Activated B cell treated with CpG ODN at 0.5 μM for 24 hours (primary cell): ENCODE results near the gene SAMSN1. TPM values are rescaled to one million over a fixed set of nuclear protein-coding genes. Genes with fewer than 3 reads are reported as not detected.
"Not testable (repeated sequence)": the region's sequence is repeated elsewhere in the genome, so short reads cannot be mapped to it uniquely, and the experiment has no call there.

Experiments used
- ATAC-seq: fragments of 200-7000 bp; cut with Tn5 transposase; one replicate; pipeline ENCODE4 v1.10.0; 2021; ENCODE audit warnings: low read depth, mild to moderate bottlenecking, moderate library complexity
- CTCF ChIA-PET: fragments of 350-600 bp; sonication (Branson Sonifier 250); formaldehyde crosslinking; loops from one replicate; lab custom pipeline; 2021; ENCODE audit warnings: antibody characterized with exemption; lab: Charles Lee
- POLR2A ChIA-PET: fragments of 350-600 bp; sonication (Branson Sonifier 250); formaldehyde crosslinking; loops from one replicate; lab custom pipeline; 2021; ENCODE audit warnings: antibody characterized with exemption; lab: Charles Lee
- DNase-seq: peaks from one replicate; pipeline ENCODE4 v3.0.0; 2022
- H3K27ac Mint-ChIP-seq: one replicate; pipeline ENCODE4 v1.8.0; 2020; ENCODE audit warnings: mixed read lengths
- H3K27me3 Mint-ChIP-seq: one replicate; pipeline ENCODE4 v1.8.0; 2021; ENCODE audit warnings: mixed read lengths
- H3K36me3 Mint-ChIP-seq: one replicate; pipeline ENCODE4 v1.8.0; 2021; ENCODE audit warnings: low read depth, mixed read lengths
- H3K4me1 Mint-ChIP-seq: one replicate; pipeline ENCODE4 v1.8.0; 2021; ENCODE audit warnings: mixed read lengths
- H3K4me3 Mint-ChIP-seq: one replicate; pipeline ENCODE4 v1.8.0; 2020; ENCODE audit warnings: mild to moderate bottlenecking, mixed read lengths
- H3K9me3 Mint-ChIP-seq: one replicate; pipeline ENCODE4 v1.8.0; 2020; ENCODE audit warnings: mixed read lengths
- intact Hi-C: fragments of 100-400 bp; cut with micrococcal nuclease; formaldehyde crosslinking; loops from one replicate; pipeline ENCODE4 v1.15.1; 2024
- total RNA-seq: library from RNA; stranded (reverse); gene quantifications from 2 replicates; pipeline ENCODE4 v1.2.3, GENCODE V29; 2022
- TF ChIP-seq, protein P1 (sequence below): fragments of 200-600 bp; IDR thresholded peaks from one replicate; pipeline ENCODE4 v1.8.0; 2022; ENCODE audit warnings: antibody characterized with exemption, mild to moderate bottlenecking

The SAMSN1 gene
- total RNA-seq, 1 donor from 2014 or later: 49.7 TPM

DNA sequence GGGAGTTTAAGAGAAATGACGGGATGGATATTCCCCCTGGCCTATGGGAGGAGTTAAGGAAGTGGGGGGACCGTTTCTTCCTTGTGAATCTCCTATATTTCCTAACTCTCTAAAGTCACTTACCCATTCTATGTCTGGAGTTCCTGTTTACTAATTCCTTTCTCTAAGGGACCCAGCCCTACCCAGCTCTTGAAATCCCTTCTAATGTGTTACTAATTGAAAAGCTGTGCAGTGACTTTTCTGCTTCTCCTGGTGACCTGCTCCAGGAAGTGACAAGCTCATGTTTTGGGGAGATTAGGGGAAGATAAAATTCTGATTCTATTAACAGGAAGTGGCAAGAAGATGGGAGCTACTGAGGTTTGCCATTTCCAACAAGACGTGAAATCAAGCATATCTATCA is 4.0 kb upstream of the SAMSN1 start:
- H3K4me3 Mint-ChIP-seq: no peak overlapping the region
- ChIA-PET CTCF (interaction anchor here (0.6 to 0.7 kb wide), 2 partner anchors 9 to 1178 kb away, joined by 3 read pairs; no protein-coding TSS in a partner anchor), POLR2A (no interaction called here)
- peaks cover 2% of the 10 kb centered on the region for H3K36me3 Mint-ChIP-seq
- H3K9me3 Mint-ChIP-seq: peaks cover 2% of the 10 kb centered on the region
- intact Hi-C loops: loop anchor here (5.0 kb wide), 1 partner anchor 33 kb away; no protein-coding TSS in a partner anchor
- H3K27me3 Mint-ChIP-seq: no peaks in the 10 kb centered on the region
- ATAC-seq (no peak), DNase-seq (no peak)
- TF ChIP-seq, protein P1, sequence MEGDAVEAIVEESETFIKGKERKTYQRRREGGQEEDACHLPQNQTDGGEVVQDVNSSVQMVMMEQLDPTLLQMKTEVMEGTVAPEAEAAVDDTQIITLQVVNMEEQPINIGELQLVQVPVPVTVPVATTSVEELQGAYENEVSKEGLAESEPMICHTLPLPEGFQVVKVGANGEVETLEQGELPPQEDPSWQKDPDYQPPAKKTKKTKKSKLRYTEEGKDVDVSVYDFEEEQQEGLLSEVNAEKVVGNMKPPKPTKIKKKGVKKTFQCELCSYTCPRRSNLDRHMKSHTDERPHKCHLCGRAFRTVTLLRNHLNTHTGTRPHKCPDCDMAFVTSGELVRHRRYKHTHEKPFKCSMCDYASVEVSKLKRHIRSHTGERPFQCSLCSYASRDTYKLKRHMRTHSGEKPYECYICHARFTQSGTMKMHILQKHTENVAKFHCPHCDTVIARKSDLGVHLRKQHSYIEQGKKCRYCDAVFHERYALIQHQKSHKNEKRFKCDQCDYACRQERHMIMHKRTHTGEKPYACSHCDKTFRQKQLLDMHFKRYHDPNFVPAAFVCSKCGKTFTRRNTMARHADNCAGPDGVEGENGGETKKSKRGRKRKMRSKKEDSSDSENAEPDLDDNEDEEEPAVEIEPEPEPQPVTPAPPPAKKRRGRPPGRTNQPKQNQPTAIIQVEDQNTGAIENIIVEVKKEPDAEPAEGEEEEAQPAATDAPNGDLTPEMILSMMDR: no peak
- peaks cover 48% of the 10 kb centered on the region for H3K4me1 Mint-ChIP-seq
- H3K27ac Mint-ChIP-seq: peak overlapping the region; percentile 54

DNA sequence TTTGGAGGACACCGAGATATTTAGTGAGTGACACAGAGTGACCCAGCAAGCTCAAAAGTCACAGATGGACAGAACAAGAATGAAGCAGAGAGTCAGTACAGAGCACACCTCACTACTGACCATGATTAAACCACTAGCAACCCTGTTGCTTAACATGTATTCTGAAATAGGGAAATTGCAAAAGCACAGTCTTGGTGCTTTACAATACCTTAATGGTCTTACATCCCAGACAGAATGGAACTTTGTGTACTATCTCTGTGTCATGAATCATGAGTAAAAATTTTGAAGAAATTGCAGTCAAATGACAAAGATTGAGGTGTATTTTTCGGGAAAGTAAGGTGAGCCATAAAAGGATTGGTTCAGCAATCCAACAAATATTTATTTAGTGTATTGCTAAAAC is 2.7 kb upstream of the SAMSN1 start:
- CTCF ChIA-PET: no interaction called here
- Mint-ChIP-seq H3K4me1 (peaks cover 43% of the 10 kb centered on the region), H3K36me3 (peaks cover 8% of the 10 kb centered on the region), H3K4me3 (no peak overlapping the region), H3K27ac (no peak overlapping the region), H3K27me3 (no peaks in the 10 kb centered on the region), H3K9me3 (peaks cover 2% of the 10 kb centered on the region)
- TF ChIP-seq, protein P1: no peak
- DNase-seq (no peak), ATAC-seq (no peak)
- intact Hi-C loops: loop anchor here (5.0 kb wide), 1 partner anchor 129 kb away; no protein-coding TSS in a partner anchor
- POLR2A ChIA-PET: no interaction called here

DNA sequence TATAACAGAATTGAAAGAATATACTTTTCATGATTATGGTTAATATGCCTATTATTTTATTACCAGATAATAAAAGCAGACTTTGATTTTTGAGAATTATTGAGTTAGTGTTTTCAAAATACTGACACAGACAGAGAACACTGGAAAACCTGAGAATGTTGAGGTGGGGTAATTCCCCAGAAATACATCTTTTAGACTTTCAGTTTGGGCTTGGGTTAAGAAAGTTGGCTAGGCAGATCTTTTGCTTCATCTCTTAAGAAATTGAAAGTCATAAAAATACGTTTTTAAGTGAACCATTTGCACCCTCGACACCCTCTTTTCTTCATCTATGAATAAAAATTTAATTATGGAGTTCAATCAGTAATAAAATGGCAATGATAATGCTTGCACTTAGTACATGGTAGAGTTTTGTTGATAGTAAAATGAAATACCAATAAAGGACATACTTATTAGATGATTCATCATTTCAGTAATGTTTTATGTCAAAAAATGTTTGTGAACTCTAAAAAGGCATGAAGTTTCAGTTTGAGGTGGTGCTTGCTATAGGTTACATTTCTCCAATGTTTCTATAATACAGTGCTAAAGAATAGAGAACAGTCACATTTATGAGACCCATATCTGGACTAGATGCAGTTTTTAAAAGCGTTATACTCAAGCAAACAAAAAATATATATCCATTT is 1.9 kb upstream of the SAMSN1 start:
- DNase-seq: no peak
- peak overlapping the region; percentile 25 for H3K4me3 Mint-ChIP-seq
- peaks cover 49% of the 10 kb centered on the region for H3K4me1 Mint-ChIP-seq
- CTCF ChIA-PET: no interaction called here
- no peaks in the 10 kb centered on the region for H3K27me3 Mint-ChIP-seq
- ATAC-seq: no peak
- POLR2A ChIA-PET: interaction anchor here (0.9 to 1.7 kb wide), 3 partner anchors 10 to 166 kb away, joined by 3 to 4 read pairs (median 3); no protein-coding TSS in a partner anchor
- peaks cover 2% of the 10 kb centered on the region for H3K9me3 Mint-ChIP-seq
- peak overlapping the region; percentile 78 for H3K27ac Mint-ChIP-seq
- intact Hi-C loops: loop anchor here (5.0 kb wide), 1 partner anchor 129 kb away; no protein-coding TSS in a partner anchor
- H3K36me3 Mint-ChIP-seq: peaks cover 8% of the 10 kb centered on the region
- TF ChIP-seq, protein P1: no peak

DNA sequence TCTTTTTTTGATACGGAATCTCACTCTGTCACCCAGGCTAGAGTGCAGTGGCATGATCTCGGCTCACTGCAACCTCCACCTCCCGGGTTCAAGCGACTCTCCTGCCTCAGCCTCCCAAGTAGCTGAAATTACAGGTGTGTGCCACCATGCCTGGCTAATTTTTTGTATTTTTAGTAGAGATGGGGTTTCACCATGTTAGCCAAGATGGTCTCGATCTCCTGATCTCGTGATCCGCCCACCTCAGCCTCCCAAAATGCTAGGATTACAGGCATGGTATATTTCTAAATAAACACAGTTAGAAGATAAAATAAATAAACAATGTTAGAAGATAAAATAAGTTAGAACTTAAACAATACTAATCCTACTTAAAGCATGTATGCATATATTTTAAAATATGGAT is 604 bp upstream of the SAMSN1 start:
- peak overlapping the region; percentile 41 for H3K4me3 Mint-ChIP-seq
- intact Hi-C loops: loop anchor here (1.0 to 5.0 kb wide), 4 partner anchors 11 to 192 kb away; no protein-coding TSS in a partner anchor
- H3K36me3 Mint-ChIP-seq: peaks cover 10% of the 10 kb centered on the region
- ATAC-seq, H3K27me3 Mint-ChIP-seq, H3K9me3 Mint-ChIP-seq, CTCF ChIA-PET, DNase-seq: not testable (repeated sequence)
- peak overlapping the region; percentile 87 for H3K27ac Mint-ChIP-seq
- POLR2A ChIA-PET: interaction anchor here (0.6 to 1.7 kb wide), 4 partner anchors 11 to 129 kb away, joined by 3 to 4 read pairs (median 3); no protein-coding TSS in a partner anchor
- peaks cover 59% of the 10 kb centered on the region for H3K4me1 Mint-ChIP-seq

DNA sequence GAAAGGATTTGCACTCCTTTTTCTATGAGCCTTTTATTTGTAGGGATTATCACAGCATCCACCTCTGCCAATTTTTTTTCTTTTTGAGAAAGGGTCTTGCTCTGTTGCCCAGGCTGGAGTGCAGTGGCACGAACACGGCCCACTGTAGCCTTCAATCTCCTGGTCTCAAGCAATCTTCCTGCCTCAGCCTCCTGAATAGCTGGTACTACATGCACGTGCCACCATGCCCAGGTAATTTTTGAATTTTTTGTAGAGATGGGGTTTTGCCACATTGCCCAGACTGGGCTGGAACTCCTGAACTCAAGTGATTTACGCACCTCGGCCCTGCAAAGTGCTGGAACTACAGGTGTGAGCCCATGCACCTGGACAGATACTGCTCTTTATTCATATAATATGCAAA is 2.1 kb downstream of the SAMSN1 start:
- Mint-ChIP-seq H3K36me3 (peaks cover 19% of the 10 kb centered on the region), H3K27me3 (no peaks in the 10 kb centered on the region), H3K27ac (peak overlapping the region; percentile 80), H3K4me3 (peak overlapping the region; percentile 88), H3K4me1 (peaks cover 72% of the 10 kb centered on the region), H3K9me3 (peaks cover 3% of the 10 kb centered on the region)
- ATAC-seq: no peak
- CTCF ChIA-PET: no interaction called here
- intact Hi-C loops: loop anchor here (2.0 kb wide), 1 partner anchor 47 kb away; no protein-coding TSS in a partner anchor
- POLR2A ChIA-PET: interaction anchor here (1.0 to 1.5 kb wide), 3 partner anchors 11 to 16 kb away, joined by 3 to 5 read pairs (median 3); no protein-coding TSS in a partner anchor
- DNase-seq: no peak
- TF ChIP-seq, protein P1: no peak
